Measurements from ENCODE around the gene CCDC110. TPM values are rescaled to one million over a fixed set of nuclear protein-coding genes. Genes with fewer than 3 reads are reported as not detected.

The CCDC110 gene
- total and polyA plus RNA-seq, 9 of the 15 experiments (the other 6 are each of a cell fraction or from before 2014, with no cell fraction given), result 0.04 to 0.35 (median 0.07) TPM; not detected in 4

DNA sequence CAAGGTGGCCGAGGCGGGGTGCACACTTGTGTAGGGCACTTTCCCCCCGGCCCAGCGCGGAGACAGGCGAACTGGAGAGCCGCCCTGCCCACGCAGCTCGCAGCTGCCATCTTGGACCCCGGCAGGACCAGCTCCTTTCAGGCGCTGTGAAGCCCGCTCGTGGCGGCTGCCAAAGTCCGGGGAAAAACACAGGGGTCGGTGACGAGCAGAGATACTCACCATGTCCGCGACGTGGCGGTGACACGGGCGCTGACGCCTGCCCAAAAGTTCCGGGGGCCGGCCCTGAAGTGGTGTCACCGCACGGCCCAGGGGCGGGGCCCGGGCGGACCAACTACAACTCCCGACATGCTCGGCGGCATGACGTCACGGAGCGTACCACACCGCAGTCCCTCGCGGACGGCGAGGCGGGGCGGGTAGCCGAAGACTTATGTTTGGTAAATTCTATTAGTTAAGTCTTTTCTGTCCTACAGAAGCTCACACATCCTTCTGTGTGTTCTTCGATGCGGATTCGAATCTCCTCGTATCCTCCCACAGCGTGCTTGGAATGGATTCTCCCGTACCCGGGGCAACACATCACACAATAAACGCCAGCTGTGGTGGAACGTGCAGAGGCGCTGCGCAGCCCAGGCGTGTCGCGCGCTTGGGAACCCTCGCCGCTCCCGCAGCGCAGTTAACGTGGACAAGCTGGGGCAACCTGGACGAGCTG, 45.7 kb downstream of the CCDC110 start, which contains the start of gene UFSP2 (continued):
- TF ChIP-seq, protein P1, sequence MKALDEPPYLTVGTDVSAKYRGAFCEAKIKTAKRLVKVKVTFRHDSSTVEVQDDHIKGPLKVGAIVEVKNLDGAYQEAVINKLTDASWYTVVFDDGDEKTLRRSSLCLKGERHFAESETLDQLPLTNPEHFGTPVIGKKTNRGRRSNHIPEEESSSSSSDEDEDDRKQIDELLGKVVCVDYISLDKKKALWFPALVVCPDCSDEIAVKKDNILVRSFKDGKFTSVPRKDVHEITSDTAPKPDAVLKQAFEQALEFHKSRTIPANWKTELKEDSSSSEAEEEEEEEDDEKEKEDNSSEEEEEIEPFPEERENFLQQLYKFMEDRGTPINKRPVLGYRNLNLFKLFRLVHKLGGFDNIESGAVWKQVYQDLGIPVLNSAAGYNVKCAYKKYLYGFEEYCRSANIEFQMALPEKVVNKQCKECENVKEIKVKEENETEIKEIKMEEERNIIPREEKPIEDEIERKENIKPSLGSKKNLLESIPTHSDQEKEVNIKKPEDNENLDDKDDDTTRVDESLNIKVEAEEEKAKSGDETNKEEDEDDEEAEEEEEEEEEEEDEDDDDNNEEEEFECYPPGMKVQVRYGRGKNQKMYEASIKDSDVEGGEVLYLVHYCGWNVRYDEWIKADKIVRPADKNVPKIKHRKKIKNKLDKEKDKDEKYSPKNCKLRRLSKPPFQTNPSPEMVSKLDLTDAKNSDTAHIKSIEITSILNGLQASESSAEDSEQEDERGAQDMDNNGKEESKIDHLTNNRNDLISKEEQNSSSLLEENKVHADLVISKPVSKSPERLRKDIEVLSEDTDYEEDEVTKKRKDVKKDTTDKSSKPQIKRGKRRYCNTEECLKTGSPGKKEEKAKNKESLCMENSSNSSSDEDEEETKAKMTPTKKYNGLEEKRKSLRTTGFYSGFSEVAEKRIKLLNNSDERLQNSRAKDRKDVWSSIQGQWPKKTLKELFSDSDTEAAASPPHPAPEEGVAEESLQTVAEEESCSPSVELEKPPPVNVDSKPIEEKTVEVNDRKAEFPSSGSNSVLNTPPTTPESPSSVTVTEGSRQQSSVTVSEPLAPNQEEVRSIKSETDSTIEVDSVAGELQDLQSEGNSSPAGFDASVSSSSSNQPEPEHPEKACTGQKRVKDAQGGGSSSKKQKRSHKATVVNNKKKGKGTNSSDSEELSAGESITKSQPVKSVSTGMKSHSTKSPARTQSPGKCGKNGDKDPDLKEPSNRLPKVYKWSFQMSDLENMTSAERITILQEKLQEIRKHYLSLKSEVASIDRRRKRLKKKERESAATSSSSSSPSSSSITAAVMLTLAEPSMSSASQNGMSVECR (CRISPR knock-in tag; IDR thresholded peaks at IDR 0.05), result peak; percentile 99
- TF ChIP-seq TCF7 (IDR thresholded peaks at IDR 0.05; ENCODE audit: borderline replicate concordance) (peak; percentile 59; the same call in 1 of the 2 replicates), ZKSCAN8 (CRISPR knock-in tag; IDR thresholded peaks at IDR 0.05) (no peak), SLC30A9 (CRISPR knock-in tag; IDR thresholded peaks at IDR 0.05) (no peak), EP400 (IDR thresholded peaks at IDR 0.05) (peak; percentile 87), ZNF766 (CRISPR knock-in tag; conservative IDR thresholded peaks at IDR 0.05) (peak; percentile 30; the same call in 1 of the 2 replicates), NFIC (IDR thresholded peaks at IDR 0.05) (no peak), SMAD2 (IDR thresholded peaks at IDR 0.05; ENCODE audit: low read depth, low read length) (no peak), GATAD2A (IDR thresholded peaks at IDR 0.05) (no peak), ZFP1 (CRISPR knock-in tag; IDR thresholded peaks at IDR 0.05) (no peak), NCOA6 (IDR thresholded peaks at IDR 0.05) (no peak; the same call in 1 of the 2 replicates), MIER1 (IDR thresholded peaks at IDR 0.05; ENCODE audit: low read depth) (no peak; the same call in 1 of the 2 replicates), RCOR1 (IDR thresholded peaks at IDR 0.05; ENCODE audit: borderline replicate concordance in 1 of 2, low read depth in 2 of 2, low read length in 2 of 2) (peak in 1 of 2 experiments; percentile 31; a peak in 1 of 4 replicates)
- TF ChIP-seq, protein P2, sequence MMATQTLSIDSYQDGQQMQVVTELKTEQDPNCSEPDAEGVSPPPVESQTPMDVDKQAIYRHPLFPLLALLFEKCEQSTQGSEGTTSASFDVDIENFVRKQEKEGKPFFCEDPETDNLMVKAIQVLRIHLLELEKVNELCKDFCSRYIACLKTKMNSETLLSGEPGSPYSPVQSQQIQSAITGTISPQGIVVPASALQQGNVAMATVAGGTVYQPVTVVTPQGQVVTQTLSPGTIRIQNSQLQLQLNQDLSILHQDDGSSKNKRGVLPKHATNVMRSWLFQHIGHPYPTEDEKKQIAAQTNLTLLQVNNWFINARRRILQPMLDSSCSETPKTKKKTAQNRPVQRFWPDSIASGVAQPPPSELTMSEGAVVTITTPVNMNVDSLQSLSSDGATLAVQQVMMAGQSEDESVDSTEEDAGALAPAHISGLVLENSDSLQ (IDR thresholded peaks at IDR 0.05), result peak; percentile 24; the same call in 1 of the 2 replicates
- TF ChIP-seq, protein P3, sequence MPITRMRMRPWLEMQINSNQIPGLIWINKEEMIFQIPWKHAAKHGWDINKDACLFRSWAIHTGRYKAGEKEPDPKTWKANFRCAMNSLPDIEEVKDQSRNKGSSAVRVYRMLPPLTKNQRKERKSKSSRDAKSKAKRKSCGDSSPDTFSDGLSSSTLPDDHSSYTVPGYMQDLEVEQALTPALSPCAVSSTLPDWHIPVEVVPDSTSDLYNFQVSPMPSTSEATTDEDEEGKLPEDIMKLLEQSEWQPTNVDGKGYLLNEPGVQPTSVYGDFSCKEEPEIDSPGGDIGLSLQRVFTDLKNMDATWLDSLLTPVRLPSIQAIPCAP (CRISPR knock-in tag; IDR thresholded peaks at IDR 0.05; ENCODE audit: borderline replicate concordance), result no peak
- TF ChIP-seq, protein P4, sequence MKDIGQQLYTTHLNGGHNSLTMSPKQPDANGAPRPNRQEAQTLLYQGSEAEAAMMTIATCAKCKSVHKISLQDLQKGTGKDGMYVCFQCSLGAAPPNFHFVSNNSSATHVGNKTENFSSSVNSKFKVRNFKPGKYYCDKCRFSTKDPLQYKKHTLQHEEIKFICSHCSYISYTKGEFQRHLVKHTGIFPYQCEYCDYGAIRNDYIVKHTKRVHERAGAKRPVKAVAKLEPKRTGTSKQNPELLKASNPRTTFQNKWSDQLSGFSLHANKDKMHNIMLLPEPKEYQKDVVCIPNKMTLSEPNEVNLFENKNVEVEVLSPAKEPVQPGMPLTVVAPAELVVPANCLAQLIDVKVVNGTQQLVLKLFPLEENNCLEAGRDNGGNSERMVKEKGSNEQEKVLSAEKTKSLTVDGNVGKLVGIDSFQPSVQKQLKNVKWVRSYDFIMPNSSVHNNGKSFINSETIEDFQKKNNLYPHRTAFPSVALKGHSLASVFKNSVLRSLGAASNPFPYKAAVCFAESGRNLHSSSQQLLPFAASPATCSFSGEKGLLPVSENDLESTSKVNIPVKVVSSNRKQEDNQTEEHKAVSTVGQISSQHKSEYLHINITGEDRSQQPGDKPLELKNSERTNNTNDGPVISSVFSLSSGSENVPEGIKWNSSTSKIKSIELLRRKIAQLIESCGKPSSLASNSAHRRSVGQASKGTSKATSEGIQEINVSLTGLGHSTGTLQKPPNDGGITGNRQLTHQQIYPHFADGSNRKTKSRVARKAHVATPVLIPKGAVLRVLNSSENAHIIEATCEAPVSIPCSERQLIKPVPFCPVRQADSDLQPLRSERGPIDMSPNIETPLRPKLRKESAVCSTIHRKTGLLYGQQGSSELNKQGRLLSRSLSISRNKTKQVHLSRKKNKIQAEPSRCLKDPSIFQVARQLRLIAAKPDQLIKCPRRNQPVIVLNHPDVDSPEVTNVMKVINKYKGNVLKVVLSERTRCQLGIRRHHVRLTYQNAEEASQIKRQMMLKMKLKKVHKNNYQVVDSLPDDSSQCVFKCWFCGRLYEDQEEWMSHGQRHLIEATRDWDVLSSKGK (CRISPR knock-in tag; IDR thresholded peaks at IDR 0.05), result no peak
- TF ChIP-seq, protein P5, sequence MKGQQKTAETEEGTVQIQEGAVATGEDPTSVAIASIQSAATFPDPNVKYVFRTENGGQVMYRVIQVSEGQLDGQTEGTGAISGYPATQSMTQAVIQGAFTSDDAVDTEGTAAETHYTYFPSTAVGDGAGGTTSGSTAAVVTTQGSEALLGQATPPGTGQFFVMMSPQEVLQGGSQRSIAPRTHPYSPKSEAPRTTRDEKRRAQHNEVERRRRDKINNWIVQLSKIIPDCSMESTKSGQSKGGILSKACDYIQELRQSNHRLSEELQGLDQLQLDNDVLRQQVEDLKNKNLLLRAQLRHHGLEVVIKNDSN (CRISPR knock-in tag; IDR thresholded peaks at IDR 0.05), result peak; percentile 54; the same call in 1 of the 2 replicates

All from K562 (cell line).